ENCODE results near the gene BCAS3.
"Not testable (repeated sequence)": the region's sequence is repeated elsewhere in the genome, so short reads cannot be mapped to it uniquely, and the experiment has no call there.

The BCAS3 gene

DNA sequence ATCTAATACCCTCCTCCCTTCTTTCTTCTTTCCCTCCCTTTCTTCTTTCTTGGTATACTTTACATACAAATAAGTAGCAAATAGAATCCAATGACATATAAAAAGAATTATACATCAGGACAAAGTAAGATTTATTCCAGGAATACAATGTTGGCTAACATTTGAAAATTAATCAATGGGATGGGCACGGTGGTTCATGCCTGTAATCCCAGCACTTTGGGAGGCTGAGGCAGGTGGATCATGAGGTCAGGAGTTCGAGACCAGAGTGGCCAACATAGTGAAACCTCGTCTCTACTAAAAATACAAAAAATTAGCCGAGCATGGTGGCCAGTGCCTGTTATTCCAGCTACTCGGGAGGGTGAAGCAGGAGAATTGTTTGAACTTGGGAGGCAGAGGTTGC, 72.1 kb downstream of the BCAS3 start:
- no peak for DNase-seq (ENCODE audit: low spot score)
- H3K27ac ChIP-seq: no peak overlapping the region
- ChIA-PET CTCF (no interaction called here), POLR2A (ENCODE audit: low non-redundant PET) (no interaction called here)
- TF ChIP-seq, protein P1, sequence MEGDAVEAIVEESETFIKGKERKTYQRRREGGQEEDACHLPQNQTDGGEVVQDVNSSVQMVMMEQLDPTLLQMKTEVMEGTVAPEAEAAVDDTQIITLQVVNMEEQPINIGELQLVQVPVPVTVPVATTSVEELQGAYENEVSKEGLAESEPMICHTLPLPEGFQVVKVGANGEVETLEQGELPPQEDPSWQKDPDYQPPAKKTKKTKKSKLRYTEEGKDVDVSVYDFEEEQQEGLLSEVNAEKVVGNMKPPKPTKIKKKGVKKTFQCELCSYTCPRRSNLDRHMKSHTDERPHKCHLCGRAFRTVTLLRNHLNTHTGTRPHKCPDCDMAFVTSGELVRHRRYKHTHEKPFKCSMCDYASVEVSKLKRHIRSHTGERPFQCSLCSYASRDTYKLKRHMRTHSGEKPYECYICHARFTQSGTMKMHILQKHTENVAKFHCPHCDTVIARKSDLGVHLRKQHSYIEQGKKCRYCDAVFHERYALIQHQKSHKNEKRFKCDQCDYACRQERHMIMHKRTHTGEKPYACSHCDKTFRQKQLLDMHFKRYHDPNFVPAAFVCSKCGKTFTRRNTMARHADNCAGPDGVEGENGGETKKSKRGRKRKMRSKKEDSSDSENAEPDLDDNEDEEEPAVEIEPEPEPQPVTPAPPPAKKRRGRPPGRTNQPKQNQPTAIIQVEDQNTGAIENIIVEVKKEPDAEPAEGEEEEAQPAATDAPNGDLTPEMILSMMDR (conservative IDR thresholded peaks at IDR 0.05; ENCODE audit: low read depth): no peak

GRCh38 chr17:60750640-60751039, 73.0 kb downstream of the BCAS3 start:
- TF ChIP-seq, protein P1 (conservative IDR thresholded peaks at IDR 0.05; ENCODE audit: low read depth): no peak
- CTCF ChIA-PET: no interaction called here
- H3K27ac ChIP-seq: no peak overlapping the region
- POLR2A ChIA-PET (ENCODE audit: low non-redundant PET): no interaction called here
- no peak for DNase-seq (ENCODE audit: low spot score)

GRCh38 chr17:60751884-60752283, 74.2 kb downstream of the BCAS3 start:
- CTCF ChIA-PET: no interaction called here
- no peak for DNase-seq (ENCODE audit: low spot score)

DNA sequence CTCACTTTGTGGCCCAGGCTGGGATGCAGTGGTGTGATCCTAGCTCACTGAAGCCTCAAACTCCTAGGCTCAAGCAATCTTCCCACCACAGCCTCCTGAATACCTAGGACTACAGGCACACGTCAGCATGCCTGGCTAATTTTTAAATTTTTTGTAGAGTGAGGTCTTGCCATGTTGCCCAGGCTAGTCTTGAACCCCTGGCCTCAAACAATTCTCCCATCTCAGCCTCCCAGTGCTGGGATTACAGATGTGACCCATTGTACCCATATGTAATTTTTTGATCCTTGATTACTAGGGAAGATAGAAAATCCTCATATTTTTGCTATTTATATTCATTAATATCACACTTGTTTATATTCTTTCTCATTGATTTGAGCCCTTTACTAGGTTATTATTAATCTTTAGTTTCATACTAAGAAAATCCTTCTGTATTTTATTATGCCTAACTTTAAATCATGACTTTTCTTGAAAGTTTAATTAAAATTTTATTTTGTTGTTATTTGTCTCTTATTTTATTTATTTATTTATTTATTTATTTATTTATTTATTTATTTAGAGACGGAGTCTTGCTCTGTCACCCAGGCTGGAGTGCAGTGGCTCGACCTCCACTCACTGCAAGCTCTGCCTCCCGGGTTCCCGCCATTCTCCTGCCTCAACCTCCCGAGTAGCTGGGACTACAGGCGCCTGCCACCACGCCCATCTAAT, 75.4 kb downstream of the BCAS3 start:
- POLR2A ChIA-PET (ENCODE audit: low non-redundant PET): no interaction called here
- TF ChIP-seq, protein P1 (conservative IDR thresholded peaks at IDR 0.05; ENCODE audit: low read depth): no peak
- no peak for DNase-seq (ENCODE audit: low spot score)
- CTCF ChIA-PET: no interaction called here
- no peak overlapping the region for H3K27ac ChIP-seq

More at GRCh38 chr17:60751884-60752283, 74.2 kb downstream of the BCAS3 start:
- POLR2A ChIA-PET (ENCODE audit: low non-redundant PET): no interaction called here
- H3K27ac ChIP-seq: no peak overlapping the region
- TF ChIP-seq, protein P1 (conservative IDR thresholded peaks at IDR 0.05; ENCODE audit: low read depth): no peak

- ChIA-PET POLR2A (ENCODE audit: low non-redundant PET) (no interaction called here), CTCF (interaction anchor here (0.6 kb wide), 2 partner anchors 77 to 134 kb away, joined by 3 to 4 read pairs; no protein-coding TSS in a partner anchor)
- TF ChIP-seq, protein P1 (conservative IDR thresholded peaks at IDR 0.05; ENCODE audit: low read depth): no peak
- DNase-seq (ENCODE audit: low spot score): no peak
- no peak overlapping the region for H3K27ac ChIP-seq
Observed at GRCh38 chr17:60754057-60754604, 76.5 kb downstream of the BCAS3 start.

DNA sequence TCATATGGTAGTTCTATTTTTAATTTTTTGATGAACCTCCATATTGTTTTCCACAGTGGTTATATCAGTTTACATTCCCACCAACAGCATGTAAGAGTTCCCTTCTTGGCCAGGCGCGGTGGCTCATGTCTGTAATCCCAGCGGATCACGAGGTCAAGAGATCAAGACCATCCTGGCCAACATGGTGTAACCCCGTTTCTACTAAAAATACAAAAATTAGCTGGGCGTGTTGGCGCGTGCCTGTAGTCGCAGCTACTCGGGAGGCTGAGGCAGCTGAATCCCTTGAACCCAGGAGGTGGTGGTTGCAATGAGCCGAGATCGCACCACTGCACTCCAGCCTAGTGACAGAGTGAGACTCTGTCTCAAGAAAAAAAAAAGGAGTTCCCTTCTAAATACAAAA, 79.1 kb downstream of the BCAS3 start:
- H3K27ac ChIP-seq; POLR2A ChIA-PET (ENCODE audit: low non-redundant PET); CTCF ChIA-PET; DNase-seq (ENCODE audit: low spot score): not testable (repeated sequence)

GRCh38 chr17:60757437-60757836, 79.8 kb downstream of the BCAS3 start:
- no peak for DNase-seq (ENCODE audit: low spot score)
- no peak overlapping the region for H3K27ac ChIP-seq
- POLR2A ChIA-PET (ENCODE audit: low non-redundant PET): no interaction called here
- CTCF ChIA-PET: no interaction called here
- TF ChIP-seq, protein P1 (conservative IDR thresholded peaks at IDR 0.05; ENCODE audit: low read depth): no peak

All from RWPE1 (cell line).